ENCODE results near the gene NT5DC3. TPM values are rescaled to one million over a fixed set of nuclear protein-coding genes. Genes with fewer than 3 reads are reported as not detected.

Gene NT5DC3
- total RNA-seq, 1 experiment from 2014 or later: 9.5 TPM

DNA sequence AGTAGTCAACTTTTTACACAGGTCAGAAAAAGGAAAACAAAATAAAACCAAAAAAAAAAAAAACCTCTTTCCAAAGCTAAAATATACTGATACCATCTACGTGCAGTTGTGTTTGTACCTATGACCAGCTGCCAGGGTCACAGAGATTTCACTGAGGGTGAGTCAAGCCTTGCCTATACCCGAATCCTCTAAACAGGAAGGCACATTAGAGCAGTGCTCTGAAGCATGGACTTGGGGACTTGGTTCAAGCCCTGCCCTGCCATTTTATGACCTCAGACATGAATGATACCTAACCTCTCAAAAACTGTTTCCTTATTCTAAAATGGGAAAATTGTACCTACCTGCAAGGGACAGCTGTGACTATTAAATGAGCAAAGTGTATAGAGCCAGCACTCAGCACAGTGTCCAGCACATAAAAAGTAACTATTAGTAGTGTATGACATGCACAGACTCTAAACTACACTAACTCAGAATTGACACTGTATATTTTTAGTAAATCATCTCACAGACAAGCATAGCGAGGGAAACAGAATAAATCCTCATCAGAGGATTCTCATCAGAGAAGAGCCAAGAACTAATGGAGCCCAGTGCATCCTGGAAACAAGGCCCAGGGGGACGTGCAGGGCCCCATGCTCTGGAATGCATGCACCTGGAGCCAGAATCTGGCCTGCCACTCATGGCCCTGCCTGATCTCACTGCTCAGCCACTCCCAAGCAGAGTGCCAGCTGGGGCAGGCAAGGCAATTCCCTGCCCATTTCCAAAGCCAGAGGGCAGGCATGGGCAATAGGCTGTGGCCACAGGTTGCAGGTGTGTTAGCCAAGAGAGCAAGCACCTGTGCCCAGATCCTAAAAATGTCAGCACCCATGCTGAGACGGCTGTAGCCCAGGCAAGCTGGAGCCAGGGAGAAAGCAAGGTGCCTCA is 57.0 kb downstream of the NT5DC3 start:
- no TSS peak for BruUV-seq (replicated peaks)
- H3K9me3 ChIP-seq: no peaks in the 10 kb centered on the region
- Mint-ChIP-seq H3K9me3 (ENCODE audit: unreplicated experiment) (no peaks in the 10 kb centered on the region), H3K4me3 (ENCODE audit: unreplicated experiment) (no peak overlapping the region), H3K27me3 (ENCODE audit: insufficient read depth, unreplicated experiment) (no peaks in the 10 kb centered on the region), H3K36me3 (ENCODE audit: insufficient read depth, unreplicated experiment) (peaks cover 16% of the 10 kb centered on the region), H3K4me1 (ENCODE audit: low read depth, unreplicated experiment) (no peaks in the 10 kb centered on the region), H3K27ac (ENCODE audit: unreplicated experiment) (no peak overlapping the region)
- ChIA-PET POLR2A (interaction anchor here (0.5 kb wide), 1 partner anchor 1801 kb away, joined by 3 read pairs; no protein-coding TSS in a partner anchor), CTCF (no interaction called here)
- peaks cover 16% of the 10 kb centered on the region for H3K4me1 ChIP-seq
- intact Hi-C loops (cut with micrococcal nuclease; ENCODE audit: unreplicated experiment): no loop called here
- DNase-seq: no peak
- TF ChIP-seq, protein P1, sequence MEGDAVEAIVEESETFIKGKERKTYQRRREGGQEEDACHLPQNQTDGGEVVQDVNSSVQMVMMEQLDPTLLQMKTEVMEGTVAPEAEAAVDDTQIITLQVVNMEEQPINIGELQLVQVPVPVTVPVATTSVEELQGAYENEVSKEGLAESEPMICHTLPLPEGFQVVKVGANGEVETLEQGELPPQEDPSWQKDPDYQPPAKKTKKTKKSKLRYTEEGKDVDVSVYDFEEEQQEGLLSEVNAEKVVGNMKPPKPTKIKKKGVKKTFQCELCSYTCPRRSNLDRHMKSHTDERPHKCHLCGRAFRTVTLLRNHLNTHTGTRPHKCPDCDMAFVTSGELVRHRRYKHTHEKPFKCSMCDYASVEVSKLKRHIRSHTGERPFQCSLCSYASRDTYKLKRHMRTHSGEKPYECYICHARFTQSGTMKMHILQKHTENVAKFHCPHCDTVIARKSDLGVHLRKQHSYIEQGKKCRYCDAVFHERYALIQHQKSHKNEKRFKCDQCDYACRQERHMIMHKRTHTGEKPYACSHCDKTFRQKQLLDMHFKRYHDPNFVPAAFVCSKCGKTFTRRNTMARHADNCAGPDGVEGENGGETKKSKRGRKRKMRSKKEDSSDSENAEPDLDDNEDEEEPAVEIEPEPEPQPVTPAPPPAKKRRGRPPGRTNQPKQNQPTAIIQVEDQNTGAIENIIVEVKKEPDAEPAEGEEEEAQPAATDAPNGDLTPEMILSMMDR (IDR thresholded peaks at IDR 0.05; ENCODE audit: insufficient read depth in 1 of 2, low read depth in 1 of 2, low read length in 1 of 2, severe bottlenecking in 1 of 2, unreplicated experiment in 1 of 2): no peak
- no peak overlapping the region for H3K4me3 ChIP-seq (ENCODE audit: low read depth, low read length)
- H3K36me3 ChIP-seq (ENCODE audit: control insufficient read depth, insufficient read depth, low read length): no peaks in the 10 kb centered on the region; the same call in 1 of the 2 replicates
- no peaks in the 10 kb centered on the region for H3K27me3 ChIP-seq (replicated peaks; ENCODE audit: control insufficient read depth, insufficient read depth, low read length)

DNA sequence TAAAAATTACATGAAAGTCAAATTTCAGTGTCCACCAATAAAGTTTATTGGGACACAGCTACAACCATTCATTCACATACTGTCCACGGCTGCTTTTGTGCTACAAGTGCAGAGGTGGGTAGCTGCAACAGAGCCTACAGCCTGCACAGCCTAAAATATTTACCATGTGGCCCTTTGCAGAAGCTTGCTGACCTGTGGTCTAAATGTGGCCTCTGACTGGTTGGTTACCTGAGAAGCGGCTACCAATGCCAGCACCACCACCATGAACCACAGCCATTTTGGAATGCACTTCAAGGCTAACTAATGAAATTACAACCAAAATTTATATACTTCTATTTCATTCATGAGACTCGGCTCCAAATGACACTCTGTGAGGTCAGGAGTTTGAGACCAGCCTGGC is 58.6 kb downstream of the NT5DC3 start:
- H3K4me1 Mint-ChIP-seq (ENCODE audit: low read depth, unreplicated experiment): no peaks in the 10 kb centered on the region
- peaks cover 21% of the 10 kb centered on the region for H3K36me3 Mint-ChIP-seq (ENCODE audit: insufficient read depth, unreplicated experiment)
- POLR2A ChIA-PET: no interaction called here
- CTCF ChIA-PET: no interaction called here
- TF ChIP-seq, protein P1 (IDR thresholded peaks at IDR 0.05; ENCODE audit: insufficient read depth in 1 of 2, low read depth in 1 of 2, low read length in 1 of 2, severe bottlenecking in 1 of 2, unreplicated experiment in 1 of 2): no peak
- no peak for DNase-seq
- no peaks in the 10 kb centered on the region for H3K9me3 ChIP-seq
- H3K27me3 ChIP-seq (replicated peaks; ENCODE audit: control insufficient read depth, insufficient read depth, low read length): no peaks in the 10 kb centered on the region
- no peaks in the 10 kb centered on the region for H3K27me3 Mint-ChIP-seq (ENCODE audit: insufficient read depth, unreplicated experiment)
- H3K4me1 ChIP-seq: peaks cover 16% of the 10 kb centered on the region
- no peak overlapping the region for H3K4me3 ChIP-seq (ENCODE audit: low read depth, low read length)
- H3K4me3 Mint-ChIP-seq (ENCODE audit: unreplicated experiment): no peak overlapping the region
- H3K27ac Mint-ChIP-seq (ENCODE audit: unreplicated experiment): no peak overlapping the region
- no peaks in the 10 kb centered on the region for H3K9me3 Mint-ChIP-seq (ENCODE audit: unreplicated experiment)
- no TSS peak for BruUV-seq (replicated peaks)
- intact Hi-C loops (cut with micrococcal nuclease; ENCODE audit: unreplicated experiment): no loop called here
- H3K36me3 ChIP-seq (ENCODE audit: control insufficient read depth, insufficient read depth, low read length): no peaks in the 10 kb centered on the region; the same call in 1 of the 2 replicates

DNA sequence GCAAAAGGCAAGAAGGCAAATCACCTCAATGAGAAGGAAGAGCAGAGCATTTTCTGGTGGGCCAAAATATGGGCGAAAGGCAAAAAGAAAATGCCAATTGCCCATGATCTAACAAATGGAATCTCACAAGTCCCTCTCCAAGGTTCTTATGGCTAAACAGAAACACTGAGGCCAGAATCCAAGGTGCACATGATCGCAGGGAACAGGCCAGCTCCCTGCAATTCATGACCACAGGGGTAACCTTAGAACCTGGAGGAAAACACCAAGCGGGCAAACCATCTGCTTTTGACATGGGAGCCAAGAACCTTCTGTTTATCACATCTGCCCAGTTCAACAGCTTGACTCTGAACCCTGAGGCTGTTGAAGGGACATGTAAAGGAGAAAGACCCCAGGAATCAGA is 60.0 kb downstream of the NT5DC3 start:
- ChIA-PET POLR2A (no interaction called here), CTCF (no interaction called here)
- H3K4me3 Mint-ChIP-seq (ENCODE audit: unreplicated experiment): no peak overlapping the region
- H3K36me3 ChIP-seq (ENCODE audit: control insufficient read depth, insufficient read depth, low read length): no peaks in the 10 kb centered on the region; the same call in 1 of the 2 replicates
- no peaks in the 10 kb centered on the region for H3K4me1 Mint-ChIP-seq (ENCODE audit: low read depth, unreplicated experiment)
- H3K4me1 ChIP-seq: peaks cover 16% of the 10 kb centered on the region
- intact Hi-C loops (cut with micrococcal nuclease; ENCODE audit: unreplicated experiment): no loop called here
- H3K36me3 Mint-ChIP-seq (ENCODE audit: insufficient read depth, unreplicated experiment): peaks cover 36% of the 10 kb centered on the region
- no peaks in the 10 kb centered on the region for H3K9me3 ChIP-seq
- TF ChIP-seq, protein P1 (IDR thresholded peaks at IDR 0.05; ENCODE audit: insufficient read depth in 1 of 2, low read depth in 1 of 2, low read length in 1 of 2, severe bottlenecking in 1 of 2, unreplicated experiment in 1 of 2): no peak
- no TSS peak for BruUV-seq (replicated peaks)
- no peaks in the 10 kb centered on the region for H3K27me3 Mint-ChIP-seq (ENCODE audit: insufficient read depth, unreplicated experiment)
- no peak overlapping the region for H3K4me3 ChIP-seq (ENCODE audit: low read depth, low read length)
- H3K9me3 Mint-ChIP-seq (ENCODE audit: unreplicated experiment): no peaks in the 10 kb centered on the region
- H3K27ac Mint-ChIP-seq (ENCODE audit: unreplicated experiment): peak overlapping the region; percentile 22
- H3K27me3 ChIP-seq (replicated peaks; ENCODE audit: control insufficient read depth, insufficient read depth, low read length): no peaks in the 10 kb centered on the region
- no peak for DNase-seq
